ENCODE measurements around the gene PPM1K. TPM values are rescaled to one million over a fixed set of nuclear protein-coding genes. Genes with fewer than 3 reads are reported as not detected.

Gene PPM1K
- total RNA-seq, 1 experiment from 2014 or later = 10.4 TPM

DNA sequence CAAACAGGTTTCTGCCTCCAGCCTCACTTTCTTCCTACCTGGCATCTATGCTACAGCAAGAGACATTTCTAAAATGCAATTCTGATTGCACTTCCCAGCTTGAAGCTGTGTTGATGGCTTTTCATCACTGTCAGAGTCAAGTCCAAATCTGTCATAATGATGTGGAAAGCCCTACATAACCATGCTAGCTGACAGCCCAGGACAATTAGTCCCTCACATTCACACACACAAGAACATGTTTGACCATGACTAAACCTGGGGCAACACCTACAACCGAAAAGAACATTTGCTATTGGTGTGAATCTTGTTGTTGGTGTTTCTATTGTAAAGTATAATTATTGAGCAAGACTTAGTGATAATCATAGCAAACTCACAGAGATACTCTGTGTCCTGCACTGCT is 58.2 kb downstream of the PPM1K start:
- WGBS (ENCODE audit: extremely low coverage, insufficient read length, low lambda C conversion rate) = no CpG with 5 or more reads among the region's 1 CpG
- Mint-ChIP-seq H3K4me3 (no peak overlapping the region), H3K27ac (no peak overlapping the region), H3K27me3 (ENCODE audit: low read depth) (no peaks in the 10 kb centered on the region), H3K4me1 (peaks cover 3 to 4% of the 10 kb centered on the region in 2 experiments; a peak in 3 of 4 replicates), H3K9me3 (peaks cover 6 to 13% of the 10 kb centered on the region in 2 experiments; a peak in 3 of 5 replicates), H3K36me3 (ENCODE audit: insufficient read depth in 1 of 3, low read depth in 3 of 3) (peaks cover 9 to 12% (median 10%) of the 10 kb centered on the region in 3 experiments; a peak in 6 of 7 replicates)
- Histone ChIP-seq H3K4ac (ENCODE audit: low read depth, low read length) (no peak overlapping the region), H3T11ph (ENCODE audit: low read length) (no peak overlapping the region), H3K14ac (ENCODE audit: insufficient read depth, low read length) (no peak overlapping the region), H3K4me1 (ENCODE audit: insufficient read depth, low read length) (no peaks in the 10 kb centered on the region; the same call in 1 of the 2 replicates), H3K18ac (ENCODE audit: insufficient read length, low read depth, low read length) (no peak overlapping the region), H3K23ac (ENCODE audit: insufficient read length, low read depth, low read length) (no peak overlapping the region), H3K79me1 (ENCODE audit: insufficient read depth, low read depth, low read length, poor library complexity, severe bottlenecking) (no peaks in the 10 kb centered on the region), H3K79me2 (ENCODE audit: insufficient read depth, low read length) (no peaks in the 10 kb centered on the region), H3K23me2 (ENCODE audit: insufficient read length, low read depth, low read length, poor library complexity, severe bottlenecking) (no peaks in the 10 kb centered on the region), H2BK20ac (ENCODE audit: low read depth, low read length, poor library complexity, severe bottlenecking) (no peak overlapping the region), H2AK5ac (ENCODE audit: insufficient read length, low read length) (no peak overlapping the region), H3K9me3 (ENCODE audit: control insufficient read depth, low read depth, low read length) (no peaks in the 10 kb centered on the region), H2BK5ac (ENCODE audit: insufficient read length, low read length) (no peak overlapping the region), H3K56ac (ENCODE audit: insufficient read length, low read depth, low read length) (no peak overlapping the region), H2BK15ac (ENCODE audit: low read depth, low read length) (no peak overlapping the region), H3K27ac (ENCODE audit: insufficient read length, low read depth, low read length) (no peak overlapping the region), H4K20me1 (ENCODE audit: control insufficient read depth, insufficient read depth, insufficient read length) (no peaks in the 10 kb centered on the region), H2BK120ac (ENCODE audit: low read depth, low read length, poor library complexity, severe bottlenecking) (no peak overlapping the region), H4K91ac (ENCODE audit: insufficient read length, low read depth, low read length) (no peak overlapping the region), H4K8ac (replicated peaks; ENCODE audit: insufficient read length, low read depth, low read length) (no peak overlapping the region), H2AFZ (ENCODE audit: low read length) (no peak overlapping the region), H3K9ac (ENCODE audit: extremely low read depth, insufficient read length, low read length) (no peak overlapping the region), H4K5ac (ENCODE audit: insufficient read length, low read depth, low read length) (no peak overlapping the region), H2BK12ac (ENCODE audit: insufficient read length, low read depth, low read length) (no peak overlapping the region), H3K27me3 (ENCODE audit: insufficient read depth, low read length) (no peaks in the 10 kb centered on the region), H3K4me2 (ENCODE audit: insufficient read depth, insufficient read length, low read length) (no peak overlapping the region)
- no peak for DNase-seq
- TF ChIP-seq, protein P1, sequence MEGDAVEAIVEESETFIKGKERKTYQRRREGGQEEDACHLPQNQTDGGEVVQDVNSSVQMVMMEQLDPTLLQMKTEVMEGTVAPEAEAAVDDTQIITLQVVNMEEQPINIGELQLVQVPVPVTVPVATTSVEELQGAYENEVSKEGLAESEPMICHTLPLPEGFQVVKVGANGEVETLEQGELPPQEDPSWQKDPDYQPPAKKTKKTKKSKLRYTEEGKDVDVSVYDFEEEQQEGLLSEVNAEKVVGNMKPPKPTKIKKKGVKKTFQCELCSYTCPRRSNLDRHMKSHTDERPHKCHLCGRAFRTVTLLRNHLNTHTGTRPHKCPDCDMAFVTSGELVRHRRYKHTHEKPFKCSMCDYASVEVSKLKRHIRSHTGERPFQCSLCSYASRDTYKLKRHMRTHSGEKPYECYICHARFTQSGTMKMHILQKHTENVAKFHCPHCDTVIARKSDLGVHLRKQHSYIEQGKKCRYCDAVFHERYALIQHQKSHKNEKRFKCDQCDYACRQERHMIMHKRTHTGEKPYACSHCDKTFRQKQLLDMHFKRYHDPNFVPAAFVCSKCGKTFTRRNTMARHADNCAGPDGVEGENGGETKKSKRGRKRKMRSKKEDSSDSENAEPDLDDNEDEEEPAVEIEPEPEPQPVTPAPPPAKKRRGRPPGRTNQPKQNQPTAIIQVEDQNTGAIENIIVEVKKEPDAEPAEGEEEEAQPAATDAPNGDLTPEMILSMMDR (conservative IDR thresholded peaks at IDR 0.05) = no peak

Data from H9 (cell line).